ENCODE measurements around the gene KNDC1. TPM values are rescaled to one million over a fixed set of nuclear protein-coding genes. Genes with fewer than 3 reads are reported as not detected.

Gene KNDC1
- polyA plus RNA-seq, 1 experiment: 1.0 TPM

DNA sequence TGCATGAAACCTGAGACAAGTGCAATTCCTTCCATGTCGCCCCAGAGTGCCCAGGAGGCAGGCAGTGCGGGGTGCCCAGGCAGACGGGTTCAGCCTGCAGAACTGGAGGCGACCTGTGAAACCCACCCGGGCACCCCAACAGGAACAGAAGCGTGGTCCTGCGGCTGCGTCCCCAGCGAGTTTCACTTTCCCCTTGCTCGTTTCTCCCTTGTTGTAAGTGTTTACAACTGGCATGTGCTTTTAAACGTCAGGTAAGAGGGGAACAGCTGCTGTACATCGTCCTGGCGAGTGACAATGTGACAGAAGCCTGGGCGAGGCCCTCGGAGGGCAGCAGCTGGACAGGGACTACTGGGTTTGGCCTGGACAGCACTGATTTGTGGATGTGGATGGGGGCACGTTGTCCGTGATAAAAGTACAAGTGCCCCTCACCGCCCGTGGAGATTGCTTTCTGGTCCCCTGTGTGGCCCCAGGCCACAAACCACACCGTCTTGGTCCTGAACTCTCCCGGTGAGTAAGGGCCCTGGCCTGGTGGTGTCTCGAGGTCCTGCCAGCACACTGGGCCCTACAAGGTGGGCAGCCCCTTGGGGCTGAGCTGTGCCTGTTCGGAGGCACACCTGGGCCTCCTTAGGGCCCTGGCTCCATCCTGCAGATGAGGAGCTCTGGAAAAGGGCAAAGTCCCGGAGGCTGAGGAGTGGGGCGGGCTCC is 81.6 kb downstream of the KNDC1 start:
- peaks cover 19% of the 10 kb centered on the region for H3K27me3 ChIP-seq (ENCODE audit: control insufficient read depth, insufficient read depth, low read length)
- TF ChIP-seq, protein P1, sequence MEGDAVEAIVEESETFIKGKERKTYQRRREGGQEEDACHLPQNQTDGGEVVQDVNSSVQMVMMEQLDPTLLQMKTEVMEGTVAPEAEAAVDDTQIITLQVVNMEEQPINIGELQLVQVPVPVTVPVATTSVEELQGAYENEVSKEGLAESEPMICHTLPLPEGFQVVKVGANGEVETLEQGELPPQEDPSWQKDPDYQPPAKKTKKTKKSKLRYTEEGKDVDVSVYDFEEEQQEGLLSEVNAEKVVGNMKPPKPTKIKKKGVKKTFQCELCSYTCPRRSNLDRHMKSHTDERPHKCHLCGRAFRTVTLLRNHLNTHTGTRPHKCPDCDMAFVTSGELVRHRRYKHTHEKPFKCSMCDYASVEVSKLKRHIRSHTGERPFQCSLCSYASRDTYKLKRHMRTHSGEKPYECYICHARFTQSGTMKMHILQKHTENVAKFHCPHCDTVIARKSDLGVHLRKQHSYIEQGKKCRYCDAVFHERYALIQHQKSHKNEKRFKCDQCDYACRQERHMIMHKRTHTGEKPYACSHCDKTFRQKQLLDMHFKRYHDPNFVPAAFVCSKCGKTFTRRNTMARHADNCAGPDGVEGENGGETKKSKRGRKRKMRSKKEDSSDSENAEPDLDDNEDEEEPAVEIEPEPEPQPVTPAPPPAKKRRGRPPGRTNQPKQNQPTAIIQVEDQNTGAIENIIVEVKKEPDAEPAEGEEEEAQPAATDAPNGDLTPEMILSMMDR (IDR thresholded peaks at IDR 0.05; ENCODE audit: insufficient read depth, low read depth, low read length): no peak

DNA sequence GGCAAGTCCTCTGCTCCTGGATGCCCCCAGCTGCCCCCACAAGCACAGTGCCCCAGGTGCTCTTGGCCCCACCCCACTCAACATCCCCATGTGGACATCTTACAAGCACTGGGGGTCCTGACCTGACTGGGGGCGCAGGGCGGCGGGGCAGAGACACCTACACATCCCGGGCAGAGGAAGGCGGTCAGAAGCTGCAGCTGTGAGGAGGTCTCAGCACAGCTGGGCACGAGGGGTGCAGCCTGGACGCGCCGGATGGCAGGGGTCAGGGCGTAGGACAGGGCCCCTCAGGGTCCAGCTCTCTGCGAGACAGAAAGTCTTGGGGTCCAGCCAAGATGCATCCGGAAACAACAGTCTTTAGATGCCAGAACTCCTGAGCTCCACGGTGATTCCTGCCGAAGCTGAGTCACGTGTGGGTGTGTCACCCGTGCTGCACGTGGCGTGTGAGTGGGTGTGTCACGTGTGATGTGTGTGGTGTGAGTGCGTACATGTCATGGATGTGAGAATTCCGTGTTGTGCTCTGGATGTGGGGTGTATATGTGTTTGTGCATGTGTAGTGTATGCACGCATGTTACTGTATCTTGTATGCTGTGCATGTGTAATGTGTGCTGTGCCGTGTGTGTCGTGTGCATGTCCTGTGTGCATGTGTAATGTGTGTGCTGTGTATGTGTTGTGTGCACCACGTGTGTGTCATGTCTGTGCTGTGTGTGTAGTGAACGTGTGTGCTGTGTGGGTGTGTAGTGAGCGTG is 82.8 kb downstream of the KNDC1 start:
- DNase-seq (ENCODE audit: low read depth): no peak
- H3K27me3 ChIP-seq (ENCODE audit: control insufficient read depth, insufficient read depth, low read length): peaks cover 16% of the 10 kb centered on the region
- H3K4me3 ChIP-seq (ENCODE audit: low read depth, low read length): no peak overlapping the region
- H3K36me3 ChIP-seq (ENCODE audit: control insufficient read depth, insufficient read depth, low read length): no peaks in the 10 kb centered on the region
- ChIA-PET POLR2A (no interaction called here), CTCF (interaction anchor here (1.0 kb wide), 1 partner anchor 18 kb away, joined by 3 read pairs; no protein-coding TSS in a partner anchor)
- TF ChIP-seq, protein P1 (IDR thresholded peaks at IDR 0.05; ENCODE audit: insufficient read depth, low read depth, low read length): no peak

More for the DNA sequence above, 81.6 kb downstream of the KNDC1 start:
- no peak overlapping the region for H3K4me3 ChIP-seq (ENCODE audit: low read depth, low read length)
- CTCF ChIA-PET: interaction anchor here (1.0 kb wide), 1 partner anchor 16 kb away, joined by 3 read pairs; no protein-coding TSS in a partner anchor
- no peaks in the 10 kb centered on the region for H3K36me3 ChIP-seq (ENCODE audit: control insufficient read depth, insufficient read depth, low read length)
- POLR2A ChIA-PET: no interaction called here
- DNase-seq (ENCODE audit: low read depth): no peak

DNA sequence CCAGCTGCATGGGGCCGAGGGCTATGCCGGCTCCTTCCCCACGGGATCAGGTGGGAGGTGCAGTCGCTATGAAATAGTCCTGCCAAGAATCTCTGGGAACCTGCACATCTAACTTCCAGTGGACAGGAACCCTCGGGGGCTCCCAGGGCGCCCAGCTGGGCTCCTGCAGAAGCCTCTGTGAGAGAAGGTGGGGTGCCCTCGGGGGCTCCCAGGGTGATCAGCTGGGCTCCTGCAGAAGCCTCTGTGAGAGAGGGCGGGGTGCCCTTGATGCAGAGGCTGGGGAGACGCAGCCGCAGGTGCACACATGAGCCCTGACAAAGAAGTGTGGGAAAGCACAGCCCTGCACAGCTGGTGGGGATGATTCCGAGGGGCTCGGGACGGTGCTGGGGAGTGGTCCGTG is 83.6 kb downstream of the KNDC1 start:
- TF ChIP-seq, protein P1 (IDR thresholded peaks at IDR 0.05; ENCODE audit: insufficient read depth, low read depth, low read length): no peak
- Histone ChIP-seq H3K4me3 (ENCODE audit: low read depth, low read length) (no peak overlapping the region), H3K27me3 (ENCODE audit: control insufficient read depth, insufficient read depth, low read length) (peaks cover 11% of the 10 kb centered on the region), H3K36me3 (ENCODE audit: control insufficient read depth, insufficient read depth, low read length) (no peaks in the 10 kb centered on the region)
- POLR2A ChIA-PET: no interaction called here
- CTCF ChIA-PET: no interaction called here
- no peak for DNase-seq (ENCODE audit: low read depth)

DNA sequence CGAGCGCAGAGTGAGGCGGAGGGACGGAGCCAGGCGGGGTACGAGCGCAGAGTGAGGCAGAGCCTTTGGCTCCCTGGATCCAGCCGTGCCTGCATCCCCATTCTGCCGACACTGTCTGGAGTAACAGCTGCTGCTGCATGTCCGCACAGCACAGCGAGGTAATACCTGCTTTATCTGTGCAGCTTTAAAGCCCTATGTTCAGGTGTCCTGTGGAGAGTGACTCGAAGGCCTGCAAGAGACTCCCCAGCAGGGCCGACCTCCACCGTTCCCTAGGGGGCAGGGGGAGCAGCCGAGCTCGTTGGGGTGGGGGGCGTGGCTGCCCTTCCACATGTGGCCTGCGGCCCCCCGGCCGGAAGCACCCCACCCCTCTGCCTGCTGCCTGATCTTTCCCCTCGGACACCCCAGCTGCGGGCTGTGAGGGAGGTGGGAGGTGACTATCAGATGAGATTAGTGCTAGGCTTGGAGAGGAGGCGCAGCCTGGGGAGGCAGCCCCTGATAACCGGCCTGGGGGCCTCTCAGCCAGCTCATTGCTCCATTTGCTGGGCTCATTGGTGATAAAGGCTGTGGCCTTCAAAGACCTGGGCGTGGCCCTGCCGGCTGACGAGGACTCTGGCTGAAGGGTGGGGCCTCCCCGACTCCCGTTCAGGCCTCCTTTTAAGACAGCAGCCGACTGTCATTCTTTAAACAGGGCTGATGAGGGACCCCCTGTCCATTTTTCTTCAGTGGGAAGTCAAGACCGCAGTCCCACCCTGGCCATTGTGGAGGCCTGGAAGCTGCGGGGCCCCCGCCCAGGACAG is 85.6 kb downstream of the KNDC1 start:
- DNase-seq (ENCODE audit: low read depth): no peak
- CTCF ChIA-PET: no interaction called here
- POLR2A ChIA-PET: no interaction called here
- TF ChIP-seq, protein P1 (IDR thresholded peaks at IDR 0.05; ENCODE audit: insufficient read depth, low read depth, low read length): no peak
- Histone ChIP-seq H3K4me3 (ENCODE audit: low read depth, low read length) (no peak overlapping the region), H3K36me3 (ENCODE audit: control insufficient read depth, insufficient read depth, low read length) (no peaks in the 10 kb centered on the region), H3K27me3 (ENCODE audit: control insufficient read depth, insufficient read depth, low read length) (peaks cover 14% of the 10 kb centered on the region)

DNA sequence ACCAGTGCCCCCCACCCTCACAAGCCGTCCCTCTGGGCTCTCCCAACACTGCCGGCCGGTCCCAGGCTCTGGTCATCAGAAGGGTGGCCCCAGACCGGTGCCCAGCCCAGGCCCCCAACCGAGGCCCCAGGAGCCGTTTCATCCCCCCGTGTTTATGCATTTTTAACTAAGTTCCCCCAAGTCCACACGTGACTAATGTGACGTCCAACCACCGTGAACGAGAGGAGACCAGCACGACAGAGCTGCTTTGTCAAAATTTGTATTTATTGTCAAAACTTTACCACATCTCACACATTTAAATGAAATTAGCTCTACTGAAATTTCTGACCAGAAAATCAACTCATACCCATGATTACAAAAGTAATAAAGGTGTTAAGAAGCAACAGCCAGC is 86.2 kb downstream of the KNDC1 start:
- Histone ChIP-seq H3K27me3 (ENCODE audit: control insufficient read depth, insufficient read depth, low read length) (peaks cover 11% of the 10 kb centered on the region), H3K36me3 (ENCODE audit: control insufficient read depth, insufficient read depth, low read length) (no peaks in the 10 kb centered on the region), H3K4me3 (ENCODE audit: low read depth, low read length) (no peak overlapping the region)
- ChIA-PET CTCF (no interaction called here), POLR2A (no interaction called here)
- no peak for DNase-seq (ENCODE audit: low read depth)
- TF ChIP-seq, protein P1 (IDR thresholded peaks at IDR 0.05; ENCODE audit: insufficient read depth, low read depth, low read length): no peak
